Measurements from ENCODE around the gene PCYT2.

Gene PCYT2

DNA sequence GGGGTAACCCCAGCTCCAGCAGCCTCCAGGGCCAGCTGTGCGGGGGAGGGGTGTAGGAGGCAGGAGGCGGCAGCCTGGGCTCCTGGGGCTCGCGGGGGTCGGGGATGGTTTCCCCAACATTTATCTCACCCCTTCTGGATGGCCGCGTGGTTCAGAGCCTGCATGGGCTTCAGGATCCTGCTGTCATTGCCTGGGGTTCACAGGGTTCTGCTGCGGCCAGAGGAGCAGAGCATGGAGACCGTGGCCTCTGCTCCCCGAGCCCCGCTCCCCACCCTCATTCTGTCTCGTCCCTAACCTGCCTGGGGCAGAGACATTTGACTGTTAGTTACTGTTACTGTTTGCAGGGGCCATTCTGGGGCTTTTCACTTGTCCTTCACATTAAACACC is 31.0 kb upstream of the PCYT2 start:
- DNase-seq, result no peak

DNA sequence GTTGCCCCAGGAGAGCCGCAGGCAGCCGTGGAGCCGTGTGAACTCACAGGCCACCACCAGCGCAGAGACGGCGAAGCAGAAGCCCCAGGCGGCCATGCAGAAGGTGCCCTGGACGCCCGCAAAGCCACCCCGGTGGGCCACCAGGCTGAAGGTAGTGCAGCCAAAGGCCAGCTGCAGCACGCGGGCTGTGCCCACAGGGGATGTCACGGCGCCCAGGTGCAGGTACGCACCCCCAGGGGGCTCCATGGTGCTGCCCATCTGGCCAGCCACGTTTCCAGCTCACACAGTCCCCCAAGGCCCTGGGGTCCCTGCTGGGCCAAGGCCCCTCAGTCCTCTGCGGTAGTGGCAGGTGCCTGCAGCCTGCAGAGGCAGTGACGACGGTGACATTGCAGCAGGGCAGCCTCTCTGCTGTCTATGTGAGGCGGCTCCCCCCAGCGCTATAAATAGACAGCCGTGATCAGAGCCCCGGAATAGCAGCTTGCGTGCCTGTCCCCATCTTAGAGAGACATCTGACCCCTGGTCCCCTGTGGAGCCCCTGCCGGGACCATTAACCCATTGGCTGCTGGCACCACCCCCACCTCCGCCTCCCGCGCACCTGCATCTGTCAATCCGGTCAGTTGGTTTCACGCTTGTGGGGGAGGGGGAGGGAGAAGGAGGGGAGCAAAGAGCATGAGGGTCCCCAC is 30.4 kb upstream of the PCYT2 start:
- no peak for DNase-seq

DNA sequence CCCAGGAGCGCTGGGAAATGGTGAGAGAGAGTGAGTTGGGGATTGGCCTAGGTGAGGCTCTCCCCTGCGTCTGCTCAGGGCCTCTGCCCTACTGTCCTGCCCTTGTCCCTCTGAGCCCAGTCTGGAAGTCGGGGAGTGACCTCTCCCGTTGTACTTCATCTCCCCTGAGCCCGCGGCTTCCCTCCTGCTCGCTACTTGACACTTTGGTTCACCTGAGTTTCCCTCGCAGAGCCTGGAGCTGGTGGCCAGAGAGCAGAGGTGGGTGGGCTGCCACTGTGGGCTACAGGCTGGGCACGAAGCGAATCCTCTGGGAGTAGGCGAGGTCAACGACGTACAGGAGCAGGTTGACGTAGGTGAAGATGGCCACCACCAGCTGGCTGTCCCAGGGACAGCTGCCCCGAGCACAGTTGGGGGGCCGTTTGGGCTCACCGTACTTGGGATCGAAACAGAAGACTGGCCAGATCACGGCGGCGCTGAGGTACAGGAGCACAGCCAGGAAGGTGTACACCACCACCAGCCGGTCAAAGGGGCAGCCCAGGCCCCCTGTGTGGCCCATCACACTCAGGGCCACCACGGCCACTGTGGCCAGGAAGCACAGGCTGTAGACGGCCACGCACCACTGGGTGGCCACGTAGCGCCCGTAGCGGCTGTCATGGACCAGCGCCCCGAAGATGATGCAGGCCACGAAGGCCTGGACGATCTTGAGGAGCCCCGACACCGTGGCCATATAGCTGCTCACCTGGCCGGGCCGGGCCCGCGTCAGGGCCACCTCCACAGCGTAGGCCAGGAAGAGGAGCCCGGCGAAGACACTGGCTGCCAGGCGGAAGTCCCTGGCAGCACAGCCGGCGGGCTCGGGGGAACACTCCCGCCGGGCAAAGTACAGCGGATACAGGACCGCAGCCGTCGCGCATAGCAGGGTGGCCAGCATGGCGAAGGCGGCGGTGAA is 29.6 kb upstream of the PCYT2 start:
- no peak for DNase-seq

DNA sequence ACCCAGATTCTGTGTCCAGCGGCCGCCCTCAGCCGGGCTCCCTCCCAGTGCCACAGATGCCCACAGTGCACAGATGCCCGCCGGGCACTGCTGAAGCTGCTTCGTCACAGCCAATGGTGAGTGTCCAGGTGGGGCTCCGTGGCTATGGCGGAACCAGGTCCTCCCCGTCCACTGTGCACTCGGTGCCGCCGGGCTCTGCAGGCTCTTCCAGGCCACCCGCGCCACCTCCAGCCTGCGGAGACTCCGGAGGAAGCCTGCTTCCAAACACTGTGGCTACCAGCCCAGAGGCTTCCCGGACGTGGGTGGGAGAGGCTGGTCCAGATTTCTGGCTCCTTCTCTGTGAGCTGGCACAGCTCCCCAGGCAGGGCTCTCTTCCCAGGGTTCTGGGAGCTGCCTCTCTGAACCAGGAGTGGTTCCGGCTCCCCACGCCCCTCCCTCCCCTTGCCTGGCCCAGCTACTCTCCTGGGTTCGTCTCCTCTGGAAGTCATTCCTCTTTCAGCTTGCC is 28.7 kb upstream of the PCYT2 start:
- DNase-seq, result no peak

DNA sequence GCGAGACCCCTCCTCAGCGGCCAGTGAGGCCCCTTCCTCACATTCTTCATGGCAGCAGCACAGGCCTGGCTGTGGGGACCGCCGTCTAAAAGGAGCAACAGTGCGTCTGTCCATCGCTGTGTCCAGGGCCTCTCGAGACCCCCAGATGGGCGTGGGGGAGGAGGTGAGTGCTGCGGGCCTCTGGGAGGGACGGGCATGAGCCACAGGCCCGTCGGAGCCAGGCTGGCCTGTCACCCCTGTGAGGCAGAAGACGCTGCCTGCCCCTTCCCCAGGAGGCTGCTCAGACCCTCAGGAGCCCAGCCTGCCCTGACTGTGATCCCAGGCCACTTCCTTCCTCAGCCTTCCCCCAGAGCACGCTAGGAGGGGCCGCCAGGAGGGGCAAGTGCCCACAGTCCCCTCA is 28.0 kb upstream of the PCYT2 start:
- no peak for DNase-seq

DNA sequence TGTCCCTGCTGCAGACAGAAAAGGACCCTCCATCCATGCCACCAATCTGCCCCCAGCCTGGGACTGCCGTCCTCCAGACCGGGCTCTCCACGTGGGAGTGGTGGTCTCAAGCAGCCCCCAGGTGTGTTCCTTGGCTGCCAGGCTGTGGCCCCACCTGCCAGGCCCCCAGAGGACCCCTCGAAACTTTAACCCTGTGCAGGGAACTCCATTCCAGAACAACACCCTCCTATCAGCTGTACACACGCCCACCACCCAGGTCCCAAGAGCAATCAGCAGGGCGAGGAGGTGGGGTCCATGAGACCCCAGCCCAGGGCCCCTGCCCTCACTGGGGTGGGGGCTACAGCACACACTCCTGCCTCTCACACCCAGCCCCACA is 24.5 kb upstream of the PCYT2 start:
- no peak for DNase-seq

DNA sequence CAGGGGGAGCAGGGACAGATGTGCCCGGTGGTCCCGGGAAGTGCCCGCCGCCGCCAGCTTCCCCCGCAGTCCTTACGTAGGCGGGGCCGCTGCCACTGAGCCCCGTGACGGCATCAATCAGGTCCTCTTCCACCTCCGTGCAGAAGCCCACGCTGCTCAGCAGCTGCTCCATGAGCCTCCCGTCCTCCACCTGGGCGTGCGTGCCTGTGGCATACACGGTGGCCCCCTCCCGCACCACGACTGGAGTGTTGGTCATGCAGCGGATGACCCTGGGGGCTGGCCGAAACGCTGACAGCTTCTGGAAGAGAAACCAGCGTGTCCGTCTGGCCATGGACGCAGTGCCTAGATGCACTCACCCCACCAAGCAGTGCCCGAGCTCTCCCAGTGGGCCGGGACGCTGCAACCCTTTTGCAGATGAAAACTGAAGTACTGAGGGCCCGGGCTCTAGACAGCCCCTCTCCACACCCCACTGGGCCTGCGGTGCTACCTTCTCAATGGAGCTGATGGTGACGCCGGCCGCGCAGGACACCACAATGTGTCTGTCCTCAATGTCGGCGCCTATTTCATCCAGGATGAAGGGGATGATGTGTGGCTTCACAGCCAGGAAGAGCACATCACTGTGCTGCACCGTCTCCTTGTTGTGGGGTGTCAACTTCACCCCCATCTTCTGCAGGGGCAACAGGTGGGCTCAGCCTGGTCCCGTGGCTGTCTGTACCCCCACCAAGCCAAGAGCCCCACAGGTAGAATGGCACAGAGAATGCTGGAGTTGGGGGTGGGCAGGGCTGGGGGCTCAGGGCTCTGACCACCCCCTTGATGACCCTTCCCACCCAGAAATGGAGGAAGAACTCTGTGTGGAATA is 23.9 kb upstream of the PCYT2 start:
- no peak for DNase-seq

DNA sequence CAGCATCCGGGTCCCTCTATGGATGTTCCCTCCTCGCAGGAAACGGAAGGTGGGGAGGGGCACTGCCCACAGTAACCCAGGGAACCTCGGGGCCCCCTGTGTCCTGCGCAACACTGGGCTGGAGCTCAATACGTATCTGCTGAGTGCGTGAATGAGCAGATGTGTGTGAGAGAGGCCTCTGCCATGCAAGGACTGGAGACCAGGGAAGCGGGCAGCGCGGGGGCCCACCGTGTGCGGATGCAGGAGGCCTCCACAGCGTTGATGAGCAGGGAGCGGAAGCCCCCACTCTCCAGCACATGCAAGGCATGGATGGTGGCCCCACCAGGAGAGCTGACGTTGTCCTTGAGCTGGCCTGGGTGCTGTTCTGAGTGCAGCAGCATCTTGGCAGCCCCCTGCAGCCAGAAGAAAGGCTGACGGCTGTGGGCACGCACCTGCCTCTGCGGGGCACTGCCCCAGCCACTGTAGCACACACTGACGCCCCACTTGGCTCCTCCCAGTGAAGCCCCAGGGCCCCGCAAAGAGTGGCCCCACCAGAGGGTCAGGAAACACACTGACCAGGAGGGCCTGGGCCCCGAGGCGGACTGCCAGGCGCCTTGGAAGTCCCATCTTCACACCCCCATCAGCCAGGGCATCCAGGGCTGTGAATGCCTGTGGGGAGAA is 23.0 kb upstream of the PCYT2 start:
- DNase-seq, result no peak

DNA sequence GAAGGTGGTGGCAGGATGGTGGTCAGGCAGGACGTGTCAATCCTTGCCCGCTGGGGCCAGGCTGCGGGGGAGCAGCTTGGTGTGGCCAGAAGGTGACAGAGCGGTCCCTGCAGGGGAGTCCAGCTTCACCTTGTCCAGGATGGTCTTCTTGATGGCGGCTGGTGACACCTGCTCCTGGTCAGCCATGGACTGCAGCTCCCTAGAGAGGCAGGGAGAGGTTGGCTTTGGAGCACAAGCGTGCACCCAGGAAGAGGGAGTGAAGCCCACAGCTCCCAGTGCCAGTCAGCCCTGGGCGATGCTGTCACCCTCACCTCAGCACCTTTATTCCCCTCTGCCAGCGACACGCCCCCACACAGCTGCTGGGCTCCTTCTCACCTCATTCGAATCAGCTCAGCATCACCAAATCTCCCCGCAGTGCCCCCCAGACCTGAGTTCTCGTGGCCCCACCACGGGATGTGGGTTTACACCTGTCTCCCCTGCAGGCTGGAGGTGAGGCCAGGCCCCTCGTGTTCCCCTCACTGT is 22.0 kb upstream of the PCYT2 start:
- no peak for DNase-seq

DNA sequence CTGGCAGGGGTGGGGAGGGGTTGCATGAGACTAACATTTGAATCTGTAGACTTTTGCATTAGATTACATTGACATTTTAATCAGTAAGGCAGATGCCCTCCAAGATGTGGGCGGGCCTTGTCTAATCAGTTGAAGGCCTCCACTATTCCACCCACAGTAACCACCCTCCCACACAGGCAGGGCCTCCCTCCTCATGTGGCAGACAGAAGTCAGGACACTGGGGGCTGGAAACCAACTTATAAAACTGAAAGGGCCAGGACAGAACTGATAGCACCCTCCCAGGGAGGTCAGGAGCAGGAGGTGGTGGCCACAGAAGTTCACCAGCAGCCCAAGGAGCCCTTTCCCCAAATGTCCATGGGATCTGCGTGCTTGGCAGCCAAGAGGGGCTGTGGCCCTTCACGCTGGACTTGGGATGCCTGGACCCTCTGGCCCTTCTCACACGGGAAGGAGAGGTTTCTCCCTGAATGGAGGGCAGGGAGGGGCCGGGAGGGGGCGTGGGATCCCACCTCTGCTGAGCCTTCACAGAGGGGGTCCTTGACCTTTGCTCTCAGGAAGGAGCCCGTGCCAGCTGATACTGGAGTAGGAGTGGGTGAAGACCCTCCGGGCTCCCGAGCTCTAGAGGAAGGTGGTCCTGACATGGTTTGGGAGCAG is 21.3 kb upstream of the PCYT2 start:
- no peak for DNase-seq

DNA sequence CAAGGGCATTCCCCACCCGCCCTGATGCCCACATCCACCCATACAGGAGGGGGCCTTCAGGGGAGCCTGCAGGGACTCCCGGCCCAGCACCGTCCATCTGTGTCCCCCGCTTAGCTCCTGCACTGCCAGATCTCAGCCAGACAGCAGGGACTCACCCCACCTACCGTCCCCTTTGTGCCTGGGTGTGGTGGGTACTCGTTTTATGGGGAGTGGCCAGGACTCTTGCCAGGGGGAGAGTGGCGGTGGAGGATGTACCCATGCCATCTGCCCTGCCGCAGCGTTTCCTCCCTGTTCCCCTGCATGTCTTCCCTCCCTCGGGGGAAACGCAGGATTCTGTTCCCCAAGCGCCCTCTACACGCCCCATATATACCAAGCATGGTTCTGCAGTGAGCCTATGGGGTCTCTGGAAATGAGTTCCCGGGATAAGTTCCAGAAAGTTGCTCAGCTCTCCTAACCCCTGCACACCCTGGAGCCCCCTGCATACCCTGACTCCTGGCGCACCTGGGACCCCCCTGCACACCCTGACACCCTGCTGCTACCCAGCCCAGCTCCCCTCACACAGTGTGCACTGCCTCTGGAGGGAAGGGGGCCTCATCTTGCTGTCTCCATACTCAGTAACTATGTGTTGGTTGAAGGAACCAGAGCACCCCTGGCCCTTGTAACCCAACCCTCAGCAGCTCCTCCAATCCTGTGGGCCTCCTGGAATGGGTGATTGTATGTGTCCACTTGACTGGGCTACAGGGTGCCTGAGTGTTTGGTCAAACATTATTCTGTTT is 20.5 kb upstream of the PCYT2 start:
- no peak for DNase-seq

DNA sequence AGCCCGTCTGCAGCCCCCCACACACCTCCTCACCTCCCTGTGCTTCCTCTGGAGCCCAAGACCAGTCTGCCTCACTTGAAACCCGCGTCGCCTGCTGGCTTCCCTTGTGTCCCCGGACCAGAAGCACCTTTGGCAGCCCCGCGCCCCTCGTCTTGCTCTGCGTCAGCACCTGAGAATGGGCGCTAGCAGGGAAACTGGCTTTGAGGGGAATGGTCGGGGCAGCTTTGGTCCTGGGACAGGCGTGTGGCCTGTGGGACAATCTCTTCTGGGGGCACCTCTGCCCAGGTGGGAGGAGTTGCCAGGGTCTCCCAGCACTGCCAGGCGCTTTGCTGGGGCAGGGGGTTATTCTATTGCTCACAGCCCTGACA is 20.0 kb upstream of the PCYT2 start:
- DNase-seq, result no peak

DNA sequence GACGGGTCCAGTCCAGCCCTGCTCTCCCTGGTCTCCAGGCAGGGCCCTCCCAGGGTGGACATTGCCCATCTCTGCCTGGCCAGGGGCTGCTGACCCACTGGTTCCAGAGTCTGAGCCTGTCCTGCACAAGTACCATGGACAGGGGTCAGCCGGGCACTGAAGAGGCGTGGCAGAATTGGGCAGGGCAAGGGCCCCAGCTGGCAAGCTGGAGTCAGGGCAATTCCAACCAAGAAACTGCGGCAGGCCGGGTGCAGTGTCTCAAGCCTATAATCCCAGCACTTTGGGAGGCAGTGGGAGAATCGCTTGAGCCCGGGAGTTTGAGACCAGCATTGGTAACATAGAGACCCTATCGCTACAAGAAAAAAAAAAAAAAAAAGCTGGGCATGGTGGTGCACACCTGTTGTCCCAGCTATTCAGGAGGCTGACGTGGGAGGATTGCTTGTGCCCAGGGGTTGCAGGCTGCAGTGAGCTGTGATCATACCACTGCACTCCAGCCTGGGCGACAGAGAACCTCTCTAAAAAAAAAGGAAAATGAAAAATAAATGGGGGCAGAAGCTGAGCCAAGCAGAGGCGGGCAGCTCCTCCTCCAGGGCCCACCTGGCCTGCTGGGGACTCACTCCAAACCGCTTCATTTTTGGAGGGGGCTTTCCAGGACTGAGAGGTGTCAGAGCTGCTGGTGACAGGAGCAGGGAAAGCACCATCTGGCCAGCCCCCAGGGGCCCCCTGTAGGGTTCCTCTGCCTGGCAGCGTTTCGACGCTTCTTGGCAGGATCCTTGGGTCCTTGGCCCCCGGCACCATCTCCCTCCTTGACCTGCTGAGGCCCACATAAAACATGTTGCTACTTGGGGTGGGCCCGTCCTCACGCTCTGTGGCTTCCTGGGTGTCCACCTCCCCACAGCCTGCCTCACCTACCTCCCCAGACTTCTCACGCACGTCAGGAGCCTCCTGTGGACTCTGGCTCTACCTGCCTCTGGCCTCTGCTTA is 19.2 kb upstream of the PCYT2 start:
- no peak for DNase-seq

DNA sequence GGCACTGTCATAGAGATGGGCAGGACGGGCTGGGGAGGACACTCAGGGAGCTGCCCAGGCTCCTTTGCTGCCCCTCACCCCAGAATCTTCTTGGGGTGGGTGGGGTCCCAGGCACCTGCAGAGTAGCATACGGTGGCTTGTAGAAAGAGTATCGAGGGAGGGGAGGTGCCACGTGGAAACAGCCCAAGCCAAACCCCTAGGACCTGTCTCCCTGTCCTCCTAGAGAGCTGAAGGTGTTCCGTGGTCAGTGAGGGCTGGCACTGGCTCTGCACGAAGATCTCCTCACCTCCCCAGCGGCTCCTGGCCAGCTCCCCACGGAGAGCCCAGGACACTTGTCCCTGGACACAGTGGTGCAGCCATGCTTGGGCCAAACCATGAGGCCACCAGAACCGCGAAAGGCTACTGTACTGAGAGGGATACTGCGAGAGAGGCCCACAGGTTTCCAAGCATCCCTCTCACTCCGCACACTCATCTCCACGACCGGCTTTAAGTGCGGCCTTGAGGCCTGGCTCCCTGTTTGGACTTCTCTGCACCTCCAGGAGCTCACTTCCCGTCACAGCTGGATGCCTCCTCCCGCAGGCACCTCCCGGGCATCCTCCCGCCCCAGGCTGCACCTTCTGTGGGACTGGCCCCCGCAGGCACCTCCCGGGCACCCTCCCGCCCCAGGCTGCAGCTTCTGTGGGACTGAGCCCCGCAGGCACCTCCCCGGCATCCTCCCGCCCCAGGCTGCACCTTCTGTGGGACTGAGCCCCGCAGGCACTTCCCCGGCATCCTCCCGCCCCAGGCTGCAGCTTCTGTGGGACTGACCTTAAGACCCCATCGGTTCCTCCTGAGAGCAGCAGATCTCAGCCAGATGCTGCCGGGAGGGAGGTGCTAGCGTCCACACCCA is 18.3 kb upstream of the PCYT2 start:
- no peak for DNase-seq

DNA sequence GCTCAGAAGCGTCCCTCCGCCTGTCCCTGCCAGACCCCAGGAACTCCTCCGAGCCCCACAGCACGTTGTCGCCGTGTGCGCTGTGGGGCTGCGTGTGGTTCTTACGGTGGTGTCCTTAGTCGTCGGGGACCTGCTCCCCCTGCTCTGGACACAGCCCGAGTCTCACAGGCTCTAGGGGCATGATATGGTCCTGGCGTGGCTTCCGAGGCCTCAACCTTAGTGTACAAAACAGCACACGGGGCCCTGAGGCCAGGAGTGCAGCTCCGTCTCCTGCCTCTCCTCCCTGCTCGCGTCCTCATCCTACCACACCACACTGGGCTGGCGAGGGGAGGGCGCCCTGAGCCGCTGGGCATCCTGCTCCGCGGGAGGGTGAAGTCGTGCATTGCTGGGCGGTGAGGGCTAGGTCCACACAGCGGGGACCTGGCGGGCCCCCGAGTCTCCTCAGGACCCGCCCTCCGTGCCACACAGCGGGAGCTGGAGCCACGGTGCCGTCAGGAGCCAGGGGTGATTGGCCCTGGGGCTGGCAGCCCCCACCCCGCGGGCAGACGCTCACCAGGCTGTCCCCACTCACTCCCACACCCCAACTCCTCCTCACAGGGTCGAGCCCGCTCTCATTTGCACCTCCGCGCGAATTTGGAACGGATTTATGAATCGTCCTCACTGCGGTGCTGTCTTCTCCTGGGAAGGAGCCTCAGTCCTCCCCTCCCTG is 17.5 kb upstream of the PCYT2 start:
- DNase-seq, result no peak

DNA sequence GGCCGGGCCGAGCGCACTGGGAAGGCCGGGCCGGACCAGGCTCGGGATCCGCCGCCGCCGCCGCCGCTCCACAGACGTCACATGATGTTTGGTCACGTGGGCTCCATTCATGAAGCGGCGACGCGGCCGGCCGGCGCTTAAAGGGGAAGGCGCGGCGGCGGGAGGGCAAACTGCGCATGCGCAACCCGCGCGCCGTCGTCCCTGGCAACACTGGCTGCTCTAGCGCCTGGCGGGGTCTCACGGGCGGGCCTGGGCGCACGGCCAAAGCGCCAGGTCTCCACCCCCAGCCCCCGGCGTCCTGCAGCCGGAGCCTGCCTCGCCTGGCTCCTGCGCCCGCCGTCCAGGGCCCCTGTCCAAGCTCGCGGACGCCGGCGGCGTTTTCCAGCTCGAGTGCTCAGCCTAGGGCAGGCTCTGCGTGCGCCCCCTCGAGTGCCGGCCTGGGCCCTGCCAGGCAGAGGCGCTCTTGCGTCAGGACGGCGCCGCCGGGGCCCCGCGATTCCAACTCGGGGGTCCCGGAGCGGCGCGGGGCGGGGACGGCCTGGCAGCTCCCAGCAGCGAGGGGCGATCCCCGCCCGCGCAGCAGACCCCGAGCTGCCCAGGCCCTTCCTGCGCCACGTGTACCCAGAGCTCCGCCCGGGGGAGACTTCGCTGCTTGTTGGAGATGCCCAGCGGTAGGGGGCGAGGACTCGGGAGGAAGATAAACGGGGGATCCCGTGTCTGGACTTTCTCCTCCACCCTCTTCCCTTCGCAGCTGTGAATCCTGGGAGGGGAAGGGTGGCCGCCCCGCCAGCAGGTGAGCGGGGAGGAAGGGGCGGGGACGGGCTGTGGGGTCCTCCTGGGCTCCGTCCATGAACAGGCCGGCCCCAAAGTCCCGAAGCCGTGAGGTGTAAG is 16.7 kb upstream of the PCYT2 start, which contains the start of gene MAFG:
Gene MAFG, minus strand, starts transcription at position 83 of the 891 bp plus-strand sequence. CDS start 4,550 bp downstream, outside the sequence.
- peak; percentile 85 for DNase-seq

DNA sequence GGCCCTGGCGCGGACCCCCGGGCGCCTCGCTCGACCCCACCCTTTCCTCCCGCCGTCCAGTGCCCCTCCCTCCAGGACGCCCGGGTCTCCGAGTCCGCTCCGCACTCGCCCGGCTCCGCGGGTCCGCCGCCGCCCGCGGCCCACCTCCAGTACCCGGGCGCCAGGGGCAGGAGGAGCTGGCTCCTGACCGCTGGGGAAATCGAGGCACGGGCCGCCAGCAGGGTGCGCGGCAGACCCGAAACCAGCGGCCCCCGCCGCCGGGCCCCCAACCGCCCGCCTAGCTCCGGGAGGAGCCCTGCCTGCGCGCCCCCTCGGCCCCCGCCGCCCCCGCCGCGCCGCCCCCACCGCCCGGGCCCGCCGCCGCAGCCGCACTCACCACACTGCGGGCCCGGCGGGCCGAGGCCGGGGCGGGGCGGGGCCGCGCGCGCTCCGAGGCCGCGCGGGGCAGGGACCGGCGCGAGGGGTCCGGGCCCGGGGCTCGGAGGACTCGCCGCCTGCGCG is 16.0 kb upstream of the PCYT2 start:
- no peak for DNase-seq
